SJCRH30 (cell line): ENCODE results near the gene DSP. TPM values are rescaled to one million over a fixed set of nuclear protein-coding genes. Genes with fewer than 3 reads are reported as not detected.

Experiments
- DNase-seq, 2 experiments: peaks; one replicate each; pipeline ENCODE4 v3.0.0-alpha.2; 2015 to 2020
- H3K27ac ChIP-seq: fragments of 250-450 bp; sonication (Bioruptor Pico); 2 replicates; pipeline ENCODE4 v1.5.1; 2020; ENCODE audit warnings: mild to moderate bottlenecking, moderate library complexity
- H3K27me3 ChIP-seq: fragments of 250-450 bp; sonication (Bioruptor Pico); 2 replicates; pipeline ENCODE4 v1.5.1; 2020; ENCODE audit warnings: mild to moderate bottlenecking, moderate library complexity
- H3K36me3 ChIP-seq: fragments of 250-450 bp; sonication (Bioruptor Pico); 2 replicates; pipeline ENCODE4 v1.5.1; 2020; ENCODE audit warnings: mild to moderate bottlenecking, moderate library complexity
- H3K4me1 ChIP-seq: fragments of 250-450 bp; sonication (Bioruptor Pico); 2 replicates; pipeline ENCODE4 v1.5.1; 2020; ENCODE audit warnings: mild to moderate bottlenecking, moderate library complexity
- H3K4me3 ChIP-seq: fragments of 250-450 bp; sonication (Bioruptor Pico); 2 replicates; pipeline ENCODE4 v1.5.1; 2020; ENCODE audit warnings: mild to moderate bottlenecking, moderate library complexity
- H3K9me3 ChIP-seq: fragments of 250-450 bp; sonication (Bioruptor Pico); replicated peaks from 2 replicates; pipeline ENCODE4 v1.5.1; 2020; ENCODE audit warnings: mild to moderate bottlenecking, moderate library complexity
- total RNA-seq: library from RNA; depleted of rRNA; stranded (reverse); fragments of >200 nt; shearing (Covaris generic); gene quantifications from 2 replicates; pipeline ENCODE4 v1.2.3, GENCODE V29; 2014

The DSP gene
- total RNA-seq, 1 experiment from 2014 or later = not detected

DNA sequence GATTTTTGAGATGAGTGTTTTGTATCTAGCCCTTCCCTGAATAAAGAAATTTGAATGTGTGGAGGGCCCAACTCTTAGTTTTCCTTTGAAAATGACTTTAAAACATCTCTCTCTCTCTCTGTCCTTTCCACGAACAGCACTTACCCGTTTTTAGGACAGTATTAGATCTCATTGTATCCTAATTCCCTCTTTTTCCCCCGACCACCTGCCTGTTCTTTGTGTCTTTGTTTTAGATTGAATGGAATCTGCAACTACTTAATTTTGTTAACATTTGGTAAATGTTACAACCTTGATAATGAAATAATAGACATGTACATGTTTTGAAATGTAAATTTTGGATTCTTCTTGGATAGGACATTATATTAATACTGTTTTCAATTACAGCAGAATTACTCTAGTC, 3.1 kb downstream of the DSP start:
- Histone ChIP-seq H3K27me3 (no peaks in the 10 kb centered on the region), H3K9me3 (no peaks in the 10 kb centered on the region), H3K27ac (no peak overlapping the region), H3K4me3 (no peak overlapping the region), H3K36me3 (no peaks in the 10 kb centered on the region), H3K4me1 (no peaks in the 10 kb centered on the region)
- no peak for DNase-seq

DNA sequence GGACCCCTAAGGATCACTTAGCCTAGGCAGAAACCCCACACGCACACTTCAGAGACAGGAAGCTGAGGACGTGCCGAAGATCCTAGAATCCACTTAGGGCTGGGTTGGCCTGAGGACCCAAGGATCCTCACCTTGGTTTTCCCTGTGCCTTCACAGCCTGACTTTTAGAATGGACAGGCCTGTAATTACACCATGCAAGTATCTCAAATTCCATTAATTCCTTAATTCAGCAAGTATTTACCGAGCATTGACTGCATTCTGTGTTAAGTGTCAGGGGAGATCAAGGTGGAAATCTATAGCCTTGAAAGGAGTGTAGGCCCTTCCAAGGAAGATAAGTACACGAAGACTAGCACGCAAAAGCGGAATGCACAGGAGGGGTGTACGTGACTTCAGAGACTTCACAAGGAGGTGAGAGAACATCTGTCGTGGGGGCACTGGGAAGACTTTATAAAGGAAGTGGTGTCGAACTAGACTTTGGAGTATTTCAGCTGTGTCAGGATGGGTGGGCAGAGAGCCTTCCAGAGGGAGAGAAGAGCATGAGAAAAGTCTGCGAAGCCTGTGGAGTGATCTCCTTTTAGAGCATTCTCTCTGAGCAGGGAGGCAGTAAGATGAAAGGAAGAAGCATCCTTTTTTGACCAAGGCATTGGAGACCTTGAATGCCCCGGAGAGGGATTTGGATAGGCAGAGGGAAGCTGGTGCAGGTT, 4.0 kb downstream of the DSP start:
- no peak overlapping the region for H3K27ac ChIP-seq
- no peak overlapping the region for H3K4me3 ChIP-seq
- H3K9me3 ChIP-seq = no peaks in the 10 kb centered on the region
- no peaks in the 10 kb centered on the region for H3K27me3 ChIP-seq
- no peaks in the 10 kb centered on the region for H3K4me1 ChIP-seq
- H3K36me3 ChIP-seq = no peaks in the 10 kb centered on the region
- DNase-seq = no peak

DNA sequence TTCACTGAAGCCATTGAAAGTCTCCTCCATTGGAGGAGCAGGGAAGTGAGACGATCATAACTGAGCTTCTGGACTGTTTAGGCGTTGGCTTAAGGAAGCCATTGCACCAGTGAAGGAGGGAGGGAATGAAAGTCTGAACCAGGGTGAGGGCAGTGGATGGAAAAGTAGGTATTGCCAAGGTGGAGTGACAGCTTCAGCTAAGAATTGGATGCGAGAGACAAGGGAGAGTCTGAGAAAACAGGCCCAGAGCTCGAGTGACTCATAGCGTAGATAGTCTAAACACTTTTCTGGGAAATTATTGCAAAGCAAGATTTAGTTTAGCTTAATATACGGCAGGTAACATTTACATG, 4.5 kb downstream of the DSP start:
- H3K9me3 ChIP-seq = no peaks in the 10 kb centered on the region
- H3K4me1 ChIP-seq = no peaks in the 10 kb centered on the region
- no peaks in the 10 kb centered on the region for H3K27me3 ChIP-seq
- no peak overlapping the region for H3K4me3 ChIP-seq
- H3K27ac ChIP-seq = no peak overlapping the region
- no peaks in the 10 kb centered on the region for H3K36me3 ChIP-seq
- DNase-seq = no peak

DNA sequence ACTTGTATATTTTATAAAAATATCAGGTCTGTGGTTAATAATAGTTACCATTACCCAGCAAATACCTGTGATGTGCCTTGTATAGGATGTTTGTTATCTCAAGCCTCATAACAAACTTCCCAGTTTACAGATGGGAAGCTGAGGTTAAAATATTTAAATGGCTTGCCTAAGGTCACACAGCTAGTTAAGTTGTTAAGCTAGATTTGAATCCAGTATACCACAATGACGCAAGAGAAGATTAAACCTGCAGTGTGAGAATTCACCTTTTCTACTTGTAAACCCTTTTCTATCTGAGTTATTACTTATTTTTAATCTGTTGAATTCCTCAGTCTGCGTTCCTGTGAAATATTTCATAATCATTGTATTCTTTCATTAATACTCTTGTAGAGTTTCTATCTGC, 4.9 kb downstream of the DSP start:
- no peak for DNase-seq
- no peak overlapping the region for H3K27ac ChIP-seq
- H3K4me3 ChIP-seq = no peak overlapping the region
- no peaks in the 10 kb centered on the region for H3K9me3 ChIP-seq
- H3K36me3 ChIP-seq = no peaks in the 10 kb centered on the region
- H3K27me3 ChIP-seq = no peaks in the 10 kb centered on the region
- H3K4me1 ChIP-seq = no peaks in the 10 kb centered on the region

DNA sequence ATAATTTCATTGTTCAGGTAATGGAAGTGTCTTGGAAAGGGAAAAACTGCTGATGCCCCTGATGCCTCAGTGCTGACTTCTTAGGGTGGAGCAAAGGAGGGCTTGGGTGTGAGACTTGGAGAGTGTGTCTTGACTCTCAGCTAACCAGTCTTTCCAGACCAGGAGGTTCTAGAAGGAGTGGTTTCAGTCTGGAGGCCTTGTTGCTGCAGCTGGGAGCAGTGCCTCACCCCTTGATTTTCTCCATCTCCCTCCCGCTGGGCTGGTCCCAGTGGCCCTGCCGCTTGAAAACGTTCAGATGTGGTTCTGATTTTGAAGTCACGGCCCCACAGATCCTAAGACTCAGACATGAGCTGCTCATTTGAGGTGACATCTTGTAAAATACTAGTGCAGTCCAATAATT, 5.4 kb downstream of the DSP start:
- Histone ChIP-seq H3K9me3 (no peaks in the 10 kb centered on the region), H3K27me3 (no peaks in the 10 kb centered on the region), H3K4me1 (no peaks in the 10 kb centered on the region), H3K4me3 (no peak overlapping the region), H3K27ac (no peak overlapping the region), H3K36me3 (no peaks in the 10 kb centered on the region)
- no peak for DNase-seq

DNA sequence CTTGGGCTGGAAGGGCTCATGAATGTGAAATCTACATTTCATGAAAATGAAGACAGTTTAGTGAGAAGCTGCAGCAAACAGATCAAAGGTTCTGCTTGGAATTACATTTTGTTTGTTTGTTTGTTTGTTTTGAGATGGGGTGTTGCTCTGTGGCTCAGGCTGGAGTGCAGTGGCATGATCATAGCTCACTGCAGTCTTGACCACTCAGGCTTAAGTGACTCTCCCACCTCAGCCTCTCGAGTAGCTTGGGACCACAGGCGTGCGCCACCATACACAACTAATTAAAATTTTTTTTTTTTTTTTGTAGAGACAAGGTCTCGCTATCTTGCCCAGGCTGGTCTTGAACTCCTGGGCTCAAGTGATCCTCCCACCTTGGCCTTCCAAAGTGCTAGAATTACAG, 5.8 kb downstream of the DSP start:
- Histone ChIP-seq H3K27ac (no peak overlapping the region), H3K4me3 (no peak overlapping the region), H3K9me3 (no peaks in the 10 kb centered on the region), H3K4me1 (no peaks in the 10 kb centered on the region), H3K36me3 (no peaks in the 10 kb centered on the region), H3K27me3 (no peaks in the 10 kb centered on the region)
- DNase-seq = no peak

DNA sequence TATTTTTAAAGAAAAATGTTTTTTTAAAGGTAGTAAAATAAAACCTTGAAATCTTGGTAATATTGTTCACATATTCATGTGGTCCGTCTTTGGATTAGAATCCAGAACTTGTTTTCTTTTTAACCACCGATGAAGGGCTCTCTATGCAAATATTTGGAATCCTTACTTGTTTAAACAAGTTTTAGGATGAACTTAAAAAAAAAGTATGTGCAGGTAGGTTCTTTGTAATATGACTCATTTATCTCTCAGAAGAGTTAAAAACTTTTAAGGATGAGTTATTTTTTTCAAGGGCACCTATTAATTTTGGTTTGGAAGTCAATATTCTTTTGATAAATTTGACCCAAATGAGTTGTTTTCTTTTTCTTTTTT, 8.9 kb downstream of the DSP start:
- DNase-seq = no peak
- no peak overlapping the region for H3K4me3 ChIP-seq
- H3K4me1 ChIP-seq = no peaks in the 10 kb centered on the region
- H3K27me3 ChIP-seq = no peaks in the 10 kb centered on the region
- H3K9me3 ChIP-seq = no peaks in the 10 kb centered on the region
- no peak overlapping the region for H3K27ac ChIP-seq
- no peaks in the 10 kb centered on the region for H3K36me3 ChIP-seq

DNA sequence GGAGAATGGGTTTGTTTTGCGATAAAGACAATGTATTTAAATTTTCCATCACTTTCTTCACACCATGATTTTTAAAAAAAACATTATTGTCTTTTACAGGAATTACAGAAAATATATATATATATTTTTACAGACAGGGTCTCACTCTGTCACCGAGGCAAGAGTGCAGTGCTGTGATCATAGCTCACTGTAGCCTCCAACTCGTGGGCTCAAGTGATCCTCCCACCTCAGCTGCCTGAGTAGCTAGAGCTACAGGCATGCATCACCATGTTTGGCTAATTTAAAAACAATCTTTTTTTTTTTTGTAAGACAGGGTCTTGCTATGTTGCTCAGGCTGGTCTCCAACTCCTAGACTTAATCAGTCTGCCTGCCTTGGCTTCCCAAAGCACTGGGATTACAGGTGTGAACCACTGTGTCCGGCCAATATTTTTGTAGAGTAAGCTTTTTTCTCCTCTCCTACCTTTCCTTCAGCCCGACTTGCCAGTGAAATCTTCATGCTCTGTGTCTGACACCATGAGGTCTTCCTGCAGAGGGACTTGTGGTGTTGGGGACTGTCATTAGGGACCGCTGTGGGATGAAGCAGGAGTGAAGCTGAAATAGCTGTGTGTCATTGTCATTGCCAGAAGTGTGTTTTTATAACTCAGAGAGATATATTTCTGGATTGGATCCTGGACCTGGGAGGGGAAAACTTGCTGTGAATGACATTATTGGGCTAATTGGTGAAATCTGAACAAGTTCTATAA, 13.2 kb downstream of the DSP start:
- Histone ChIP-seq H3K36me3 (no peaks in the 10 kb centered on the region), H3K27me3 (no peaks in the 10 kb centered on the region), H3K4me3 (no peak overlapping the region), H3K9me3 (no peaks in the 10 kb centered on the region), H3K4me1 (no peaks in the 10 kb centered on the region), H3K27ac (no peak overlapping the region)
- no peak for DNase-seq

DNA sequence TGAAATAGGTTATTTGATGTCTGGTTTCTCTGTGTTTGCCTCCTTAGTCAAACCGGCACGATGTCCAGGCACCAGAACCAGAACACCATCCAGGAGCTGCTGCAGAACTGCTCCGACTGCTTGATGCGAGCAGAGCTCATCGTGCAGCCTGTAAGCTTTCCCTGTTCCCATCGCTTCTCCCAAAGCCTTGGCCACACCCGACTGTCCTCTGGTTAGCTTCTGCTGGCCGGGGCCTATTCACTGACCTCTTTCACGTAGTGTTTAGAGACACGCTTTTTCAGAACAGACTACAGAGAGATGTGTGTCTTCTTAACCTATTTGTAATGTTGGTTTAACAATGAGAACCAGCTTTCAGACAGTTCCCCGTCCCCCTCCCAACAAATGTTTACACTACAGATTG, 14.2 kb downstream of the DSP start:
- Histone ChIP-seq H3K27ac (no peak overlapping the region), H3K27me3 (no peaks in the 10 kb centered on the region), H3K4me3 (no peak overlapping the region), H3K4me1 (no peaks in the 10 kb centered on the region), H3K9me3 (no peaks in the 10 kb centered on the region), H3K36me3 (no peaks in the 10 kb centered on the region)
- no peak for DNase-seq

DNA sequence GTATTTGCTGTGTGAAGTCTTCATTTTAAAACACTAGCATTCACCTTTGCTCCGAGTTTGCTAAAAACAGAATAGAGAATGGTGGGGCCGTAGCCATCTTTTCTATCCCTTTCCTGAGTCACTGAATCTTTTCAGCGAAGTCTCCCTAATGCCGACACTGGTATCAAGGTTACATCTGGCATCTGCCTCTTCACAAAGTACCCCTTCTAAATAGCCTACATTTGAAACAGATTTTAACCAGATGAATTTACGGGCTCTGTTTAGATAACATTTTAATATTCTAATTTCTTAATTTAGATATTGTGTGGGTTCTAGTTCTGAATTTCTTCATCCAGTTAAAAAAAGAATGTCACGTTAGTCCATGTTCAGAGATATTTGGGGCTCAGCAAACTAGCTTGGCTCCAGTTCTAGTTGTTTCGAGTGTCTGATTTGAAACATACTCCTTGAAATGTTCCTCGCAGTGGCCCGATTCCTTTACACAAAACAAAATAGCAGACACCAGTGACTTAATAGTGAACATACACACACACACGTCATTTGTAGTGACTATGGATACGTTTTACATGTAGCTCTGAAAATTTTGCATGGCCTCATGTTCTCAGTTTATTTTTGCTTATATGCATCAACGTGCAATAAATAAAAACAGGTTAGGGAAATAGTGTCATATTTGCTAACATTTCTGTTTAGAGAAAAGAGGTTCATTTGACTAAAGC, 15.1 kb downstream of the DSP start:
- no peaks in the 10 kb centered on the region for H3K36me3 ChIP-seq
- H3K4me3 ChIP-seq = no peak overlapping the region
- no peaks in the 10 kb centered on the region for H3K4me1 ChIP-seq
- no peaks in the 10 kb centered on the region for H3K27me3 ChIP-seq
- no peak for DNase-seq
- H3K9me3 ChIP-seq = no peaks in the 10 kb centered on the region
- H3K27ac ChIP-seq = no peak overlapping the region

DNA sequence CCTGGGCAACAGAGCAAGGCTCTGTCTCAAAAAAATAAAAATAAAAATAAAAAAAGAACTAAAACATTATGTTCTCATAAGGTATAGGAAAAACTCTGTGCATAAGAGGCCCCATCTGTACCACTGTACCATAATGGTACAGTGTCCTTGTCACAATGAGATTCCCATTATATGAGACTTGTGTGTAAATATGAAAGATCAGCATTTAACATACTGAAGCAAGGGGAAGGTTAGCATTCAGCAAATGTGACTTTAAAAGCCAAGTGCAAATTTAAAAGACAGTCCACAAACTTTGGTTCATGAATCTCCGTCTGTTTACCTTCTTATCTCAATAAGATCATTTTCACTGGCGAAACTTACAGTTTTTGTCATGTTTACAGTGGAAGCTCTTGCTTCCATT, 16.2 kb downstream of the DSP start:
- no peaks in the 10 kb centered on the region for H3K27me3 ChIP-seq
- no peak overlapping the region for H3K4me3 ChIP-seq
- no peaks in the 10 kb centered on the region for H3K36me3 ChIP-seq
- H3K9me3 ChIP-seq = no peaks in the 10 kb centered on the region
- no peaks in the 10 kb centered on the region for H3K4me1 ChIP-seq
- no peak for DNase-seq
- H3K27ac ChIP-seq = no peak overlapping the region

DNA sequence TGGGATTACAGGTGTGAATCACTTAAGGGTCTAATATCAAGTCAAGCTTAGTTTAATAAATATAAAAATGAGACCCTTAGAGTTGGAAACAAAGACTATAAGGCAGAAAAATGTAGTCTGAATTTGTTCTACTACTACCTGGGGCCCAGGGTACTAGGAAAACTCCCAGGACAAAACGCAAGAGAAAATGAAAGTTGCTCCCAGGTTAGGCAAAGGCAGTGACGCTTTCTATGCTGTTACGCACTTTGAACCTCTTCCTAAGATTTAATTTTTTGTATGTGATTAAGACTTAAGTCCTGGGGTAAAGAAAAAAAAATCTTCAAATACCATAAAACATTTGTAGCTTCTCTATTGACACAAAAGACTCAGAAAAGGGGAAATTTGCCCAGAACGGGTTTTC, 17.3 kb downstream of the DSP start:
- no peak overlapping the region for H3K4me3 ChIP-seq
- no peaks in the 10 kb centered on the region for H3K4me1 ChIP-seq
- H3K36me3 ChIP-seq = no peaks in the 10 kb centered on the region
- DNase-seq = no peak
- no peak overlapping the region for H3K27ac ChIP-seq
- no peaks in the 10 kb centered on the region for H3K9me3 ChIP-seq
- no peaks in the 10 kb centered on the region for H3K27me3 ChIP-seq

DNA sequence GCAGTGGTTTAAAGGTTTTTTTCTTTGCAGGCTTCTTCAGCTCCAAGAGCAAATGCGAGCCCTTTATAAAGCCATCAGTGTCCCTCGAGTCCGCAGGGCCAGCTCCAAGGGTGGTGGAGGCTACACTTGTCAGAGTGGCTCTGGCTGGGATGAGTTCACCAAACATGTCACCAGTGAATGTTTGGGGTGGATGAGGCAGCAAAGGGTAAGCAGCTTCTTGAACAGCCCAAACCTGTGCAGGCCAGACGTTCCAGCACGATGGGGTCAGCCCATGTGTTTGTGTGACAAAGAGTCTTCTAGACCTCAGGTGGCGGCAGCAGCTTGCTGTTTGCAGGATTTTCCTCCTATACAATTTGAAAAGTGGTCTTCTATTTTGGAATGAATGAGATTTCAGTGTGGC, 17.7 kb downstream of the DSP start:
- Histone ChIP-seq H3K4me3 (no peak overlapping the region), H3K36me3 (no peaks in the 10 kb centered on the region), H3K27ac (no peak overlapping the region), H3K9me3 (no peaks in the 10 kb centered on the region), H3K4me1 (no peaks in the 10 kb centered on the region), H3K27me3 (no peaks in the 10 kb centered on the region)
- DNase-seq = no peak

DNA sequence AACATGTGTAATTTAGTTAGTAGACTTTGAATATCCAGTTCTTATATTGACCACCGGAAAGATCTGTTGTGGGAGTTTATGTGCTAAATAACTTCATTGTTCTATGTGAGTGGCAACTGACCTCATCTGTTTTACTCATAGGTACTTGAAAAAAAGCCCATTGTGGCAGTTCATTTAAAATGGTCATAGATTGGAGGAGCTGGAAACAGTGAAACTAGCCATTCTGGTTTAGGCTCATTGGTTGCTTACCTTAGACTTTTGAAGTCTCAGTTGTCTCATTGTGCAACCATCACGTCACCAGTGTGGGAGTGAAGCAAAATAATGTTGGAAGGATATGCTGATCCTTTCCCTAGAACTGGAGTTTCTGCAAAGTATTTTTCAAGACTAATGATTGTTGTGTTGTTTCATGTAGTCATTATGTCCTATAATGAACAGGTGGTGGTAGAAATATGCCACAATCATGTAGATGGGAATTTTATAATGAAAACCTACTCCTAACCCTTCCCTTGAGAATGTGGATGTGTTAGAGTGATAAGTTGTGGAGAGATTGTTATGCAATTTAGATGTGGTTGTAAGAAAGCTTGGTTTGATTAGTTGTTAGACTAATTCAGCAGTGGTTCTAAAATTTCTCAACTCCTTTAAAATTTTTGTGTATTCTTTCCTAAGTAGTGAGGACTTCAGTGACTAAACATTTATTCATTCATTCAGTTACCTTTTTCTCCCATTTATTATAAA, 18.3 kb downstream of the DSP start:
- H3K4me3 ChIP-seq = no peak overlapping the region
- DNase-seq = no peak

More for the DNA sequence above, 18.3 kb downstream of the DSP start:
- Histone ChIP-seq H3K4me1 (no peaks in the 10 kb centered on the region), H3K27me3 (no peaks in the 10 kb centered on the region), H3K9me3 (no peaks in the 10 kb centered on the region), H3K36me3 (no peaks in the 10 kb centered on the region), H3K27ac (no peak overlapping the region)
